Endothelial cell (in vitro differentiated cells): ENCODE results near the gene FFAR1. TPM values are rescaled to one million over a fixed set of nuclear protein-coding genes. Genes with fewer than 3 reads are reported as not detected.

Experiments
- DNase-seq: peaks from one replicate; pipeline ENCODE4 v3.0.0; 2021; ENCODE audit warnings: low spot score
- H3K27ac Mint-ChIP-seq: one replicate; pipeline ENCODE4 v1.8.0; 2021; ENCODE audit warnings: mixed read lengths, inconsistent platforms; ENCODE audit not compliant: unreplicated experiment
- H3K27me3 Mint-ChIP-seq: one replicate; pipeline ENCODE4 v1.8.0; 2021; ENCODE audit warnings: mild to moderate bottlenecking, moderate library complexity, mixed read lengths, inconsistent platforms; ENCODE audit not compliant: unreplicated experiment
- H3K36me3 Mint-ChIP-seq: one replicate; pipeline ENCODE4 v1.8.0; 2021; ENCODE audit warnings: mild to moderate bottlenecking, low read depth, mixed read lengths, inconsistent platforms; ENCODE audit not compliant: unreplicated experiment
- H3K4me1 Mint-ChIP-seq: one replicate; pipeline ENCODE4 v1.8.0; 2021; ENCODE audit warnings: mild to moderate bottlenecking, mixed read lengths, inconsistent platforms; ENCODE audit not compliant: unreplicated experiment
- H3K4me3 Mint-ChIP-seq: one replicate; pipeline ENCODE4 v1.8.0; 2021; ENCODE audit warnings: mild to moderate bottlenecking, mixed read lengths, inconsistent platforms; ENCODE audit not compliant: unreplicated experiment
- H3K9me3 Mint-ChIP-seq: one replicate; pipeline ENCODE4 v1.8.0; 2021; ENCODE audit warnings: mixed read lengths, inconsistent platforms; ENCODE audit not compliant: unreplicated experiment
- total RNA-seq: library from RNA; stranded (reverse); fragmentation: NEBNext Ultra II Directional; extraction: Animal tissue kit (Norgen Biotek cat#: 25700); gene quantifications from one replicate; pipeline ENCODE4 v1.2.1, GENCODE V29; 2021; ENCODE audit not compliant: unreplicated experiment
- TF ChIP-seq, protein P1 (sequence below): fragments of 200-600 bp; sonication (generic); IDR thresholded peaks from one replicate; pipeline ENCODE4 v1.5.0; 2021; ENCODE audit warnings: antibody characterized with exemption; ENCODE audit not compliant: unreplicated experiment

The FFAR1 gene
- total RNA-seq, 1 donor from 2014 or later: not detected

- H3K4me3 Mint-ChIP-seq: no peak overlapping the region
- TF ChIP-seq, protein P1, sequence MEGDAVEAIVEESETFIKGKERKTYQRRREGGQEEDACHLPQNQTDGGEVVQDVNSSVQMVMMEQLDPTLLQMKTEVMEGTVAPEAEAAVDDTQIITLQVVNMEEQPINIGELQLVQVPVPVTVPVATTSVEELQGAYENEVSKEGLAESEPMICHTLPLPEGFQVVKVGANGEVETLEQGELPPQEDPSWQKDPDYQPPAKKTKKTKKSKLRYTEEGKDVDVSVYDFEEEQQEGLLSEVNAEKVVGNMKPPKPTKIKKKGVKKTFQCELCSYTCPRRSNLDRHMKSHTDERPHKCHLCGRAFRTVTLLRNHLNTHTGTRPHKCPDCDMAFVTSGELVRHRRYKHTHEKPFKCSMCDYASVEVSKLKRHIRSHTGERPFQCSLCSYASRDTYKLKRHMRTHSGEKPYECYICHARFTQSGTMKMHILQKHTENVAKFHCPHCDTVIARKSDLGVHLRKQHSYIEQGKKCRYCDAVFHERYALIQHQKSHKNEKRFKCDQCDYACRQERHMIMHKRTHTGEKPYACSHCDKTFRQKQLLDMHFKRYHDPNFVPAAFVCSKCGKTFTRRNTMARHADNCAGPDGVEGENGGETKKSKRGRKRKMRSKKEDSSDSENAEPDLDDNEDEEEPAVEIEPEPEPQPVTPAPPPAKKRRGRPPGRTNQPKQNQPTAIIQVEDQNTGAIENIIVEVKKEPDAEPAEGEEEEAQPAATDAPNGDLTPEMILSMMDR: no peak
- peaks cover 8% of the 10 kb centered on the region for H3K4me1 Mint-ChIP-seq
- no peak for DNase-seq
- no peak overlapping the region for H3K27ac Mint-ChIP-seq
- H3K27me3 Mint-ChIP-seq: peaks cover 5% of the 10 kb centered on the region
- no peaks in the 10 kb centered on the region for H3K36me3 Mint-ChIP-seq
- no peaks in the 10 kb centered on the region for H3K9me3 Mint-ChIP-seq
Observed at GRCh38 chr19:35360880-35361420, 13.2 kb downstream of the FFAR1 start.

DNA sequence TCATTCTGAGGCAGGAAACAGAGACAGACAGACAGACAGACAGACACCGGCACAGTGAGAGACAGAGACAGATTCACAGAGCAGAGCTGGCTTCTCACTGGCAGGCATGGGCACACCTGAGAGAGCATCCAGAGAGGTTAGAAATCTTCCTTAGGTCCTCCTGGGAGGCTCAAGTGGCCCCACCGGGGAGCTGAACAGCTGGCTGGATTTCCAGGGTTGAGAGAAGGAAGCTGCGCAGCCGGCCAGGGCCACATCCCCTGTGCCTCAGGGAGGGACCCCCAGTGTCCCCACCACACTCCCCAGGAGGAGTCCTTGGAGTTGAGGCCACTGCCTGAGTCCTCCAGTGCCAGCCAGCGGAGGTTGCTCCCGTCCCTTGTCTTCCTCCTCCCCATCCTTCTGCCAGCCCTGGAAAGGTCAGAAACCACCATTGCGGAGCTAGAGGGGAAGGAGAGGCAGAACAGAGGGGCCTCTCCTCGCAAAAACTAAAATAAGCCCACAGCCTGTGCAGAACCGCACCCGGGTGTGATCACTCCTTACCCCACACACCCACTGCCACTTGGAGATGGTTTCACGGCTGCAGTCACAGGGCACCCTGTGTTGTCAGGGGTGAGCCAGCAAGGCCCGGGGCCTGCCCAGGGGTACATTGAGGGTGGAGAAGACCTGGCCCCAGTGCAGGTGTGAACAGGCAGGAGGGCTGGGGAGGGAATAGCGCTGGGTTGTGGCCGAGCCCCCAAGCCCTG lies 14.7 kb downstream of the FFAR1 start:
- Mint-ChIP-seq H3K4me1 (peaks cover 8% of the 10 kb centered on the region), H3K36me3 (no peaks in the 10 kb centered on the region), H3K27ac (no peak overlapping the region), H3K9me3 (no peaks in the 10 kb centered on the region), H3K27me3 (peaks cover 4% of the 10 kb centered on the region), H3K4me3 (no peak overlapping the region)
- DNase-seq: no peak
- TF ChIP-seq, protein P1: no peak

GRCh38 chr19:35363001-35363590 lies 15.4 kb downstream of the FFAR1 start:
- Mint-ChIP-seq H3K4me1 (peaks cover 2% of the 10 kb centered on the region), H3K4me3 (no peak overlapping the region), H3K36me3 (no peaks in the 10 kb centered on the region), H3K27me3 (peaks cover 4% of the 10 kb centered on the region), H3K9me3 (no peaks in the 10 kb centered on the region), H3K27ac (no peak overlapping the region)
- TF ChIP-seq, protein P1: no peak
- no peak for DNase-seq

GRCh38 chr19:35363711-35364425 lies 16.2 kb downstream of the FFAR1 start:
- H3K36me3 Mint-ChIP-seq: no peaks in the 10 kb centered on the region
- H3K4me3 Mint-ChIP-seq: no peak overlapping the region
- TF ChIP-seq, protein P1: no peak
- no peaks in the 10 kb centered on the region for H3K4me1 Mint-ChIP-seq
- no peaks in the 10 kb centered on the region for H3K9me3 Mint-ChIP-seq
- no peak for DNase-seq
- peaks cover 4% of the 10 kb centered on the region for H3K27me3 Mint-ChIP-seq
- no peak overlapping the region for H3K27ac Mint-ChIP-seq
